ENCODE results near the gene SFTA2. TPM values are rescaled to one million over a fixed set of nuclear protein-coding genes. Genes with fewer than 3 reads are reported as not detected.

SFTA2 gene
- total and polyA plus RNA-seq, 4 donors: 0.53 TPM; not detected in 3

GRCh38 chr6:30964075-30964474 lies 32.1 kb upstream of the SFTA2 start:
- Histone ChIP-seq H3K9me3 (ENCODE audit: control insufficient read depth, insufficient read depth, low read length) (no peaks in the 10 kb centered on the region), H3K4me1 (ENCODE audit: control insufficient read depth, insufficient read depth, low read length) (peaks cover 3% of the 10 kb centered on the region), H3K27ac (ENCODE audit: low read depth, low read length) (no peak overlapping the region), H3K4me3 (ENCODE audit: low read depth, low read length) (no peak overlapping the region), H3K36me3 (ENCODE audit: control insufficient read depth, insufficient read depth, low read length) (no peaks in the 10 kb centered on the region), H3K27me3 (ENCODE audit: control insufficient read depth, insufficient read depth, low read length) (no peaks in the 10 kb centered on the region)
- no peak for DNase-seq (ENCODE audit: low read depth in 4 of 6, low spot score in 6 of 6)
- 97% methylated on average over 4 of the region's 4 CpGs for WGBS (ENCODE audit: insufficient coverage)

- Histone ChIP-seq H3K36me3 (ENCODE audit: control insufficient read depth, insufficient read depth, low read length) (no peaks in the 10 kb centered on the region), H3K4me1 (ENCODE audit: control insufficient read depth, insufficient read depth, low read length) (peaks cover 3% of the 10 kb centered on the region)
Measured at GRCh38 chr6:30963641-30964040, 31.7 kb upstream of the SFTA2 start.

GRCh38 chr6:30962716-30963115 lies 30.7 kb upstream of the SFTA2 start:
- Histone ChIP-seq H3K4me3 (ENCODE audit: low read depth, low read length) (no peak overlapping the region), H3K9me3 (ENCODE audit: control insufficient read depth, insufficient read depth, low read length) (no peaks in the 10 kb centered on the region), H3K27ac (ENCODE audit: low read depth, low read length) (no peak overlapping the region), H3K36me3 (ENCODE audit: control insufficient read depth, insufficient read depth, low read length) (no peaks in the 10 kb centered on the region), H3K4me1 (ENCODE audit: control insufficient read depth, insufficient read depth, low read length) (peaks cover 3% of the 10 kb centered on the region), H3K27me3 (ENCODE audit: control insufficient read depth, insufficient read depth, low read length) (no peaks in the 10 kb centered on the region)
- no peak for DNase-seq (ENCODE audit: low read depth in 4 of 6, low spot score in 6 of 6)

More at GRCh38 chr6:30963641-30964040, 31.7 kb upstream of the SFTA2 start:
- DNase-seq (ENCODE audit: low read depth in 4 of 6, low spot score in 6 of 6): peak in 1 of 6 donors; percentile 51
- Histone ChIP-seq H3K4me3 (ENCODE audit: low read depth, low read length) (no peak overlapping the region), H3K27me3 (ENCODE audit: control insufficient read depth, insufficient read depth, low read length) (no peaks in the 10 kb centered on the region), H3K9me3 (ENCODE audit: control insufficient read depth, insufficient read depth, low read length) (no peaks in the 10 kb centered on the region), H3K27ac (ENCODE audit: low read depth, low read length) (no peak overlapping the region)
- WGBS (ENCODE audit: insufficient coverage): 69% methylated on average over 2 of the region's 6 CpGs

- peaks cover 5% of the 10 kb centered on the region for H3K4me1 ChIP-seq (ENCODE audit: control insufficient read depth, insufficient read depth, low read length)
- H3K4me3 ChIP-seq (ENCODE audit: low read depth, low read length): no peak overlapping the region
- DNase-seq (ENCODE audit: low read depth in 4 of 6, low spot score in 6 of 6): no peak
- H3K36me3 ChIP-seq (ENCODE audit: control insufficient read depth, insufficient read depth, low read length): no peaks in the 10 kb centered on the region
- no peaks in the 10 kb centered on the region for H3K9me3 ChIP-seq (ENCODE audit: control insufficient read depth, insufficient read depth, low read length)
- no peaks in the 10 kb centered on the region for H3K27me3 ChIP-seq (ENCODE audit: control insufficient read depth, insufficient read depth, low read length)
- H3K27ac ChIP-seq (ENCODE audit: low read depth, low read length): no peak overlapping the region
- WGBS (ENCODE audit: insufficient coverage): 79% methylated on average over 6 of the region's 9 CpGs
Measured at GRCh38 chr6:30960907-30961673, 29.1 kb upstream of the SFTA2 start.

GRCh38 chr6:30957716-30958115 lies 25.7 kb upstream of the SFTA2 start:
- peak in 1 of 6 donors; percentile 32 for DNase-seq (ENCODE audit: low read depth in 4 of 6, low spot score in 6 of 6)
- no peak overlapping the region for H3K4me3 ChIP-seq (ENCODE audit: low read depth, low read length)
- H3K4me1 ChIP-seq (ENCODE audit: control insufficient read depth, insufficient read depth, low read length): peaks cover 21% of the 10 kb centered on the region
- WGBS (ENCODE audit: insufficient coverage): 53% methylated on average over 1 of the region's 2 CpGs
- no peaks in the 10 kb centered on the region for H3K27me3 ChIP-seq (ENCODE audit: control insufficient read depth, insufficient read depth, low read length)
- H3K27ac ChIP-seq (ENCODE audit: low read depth, low read length): no peak overlapping the region
- H3K9me3 ChIP-seq (ENCODE audit: control insufficient read depth, insufficient read depth, low read length): no peaks in the 10 kb centered on the region
- H3K36me3 ChIP-seq (ENCODE audit: control insufficient read depth, insufficient read depth, low read length): no peaks in the 10 kb centered on the region

- Histone ChIP-seq H3K27ac (ENCODE audit: low read depth, low read length) (no peak overlapping the region), H3K9me3 (ENCODE audit: control insufficient read depth, insufficient read depth, low read length) (peaks cover 2% of the 10 kb centered on the region), H3K4me1 (ENCODE audit: control insufficient read depth, insufficient read depth, low read length) (peaks cover 18% of the 10 kb centered on the region), H3K4me3 (ENCODE audit: low read depth, low read length) (peak overlapping the region; percentile 56), H3K36me3 (ENCODE audit: control insufficient read depth, insufficient read depth, low read length) (no peaks in the 10 kb centered on the region), H3K27me3 (ENCODE audit: control insufficient read depth, insufficient read depth, low read length) (no peaks in the 10 kb centered on the region)
- 6% methylated on average over 38 of the region's 46 CpGs for WGBS (ENCODE audit: insufficient coverage)
- DNase-seq (ENCODE audit: low read depth in 4 of 6, low spot score in 6 of 6): peak in 2 of 6 donors; percentile 50 to 70
Measured at GRCh38 chr6:30955367-30956042, 23.5 kb upstream of the SFTA2 start.

GRCh38 chr6:30954631-30955366 lies 22.8 kb upstream of the SFTA2 start:
- Histone ChIP-seq H3K27me3 (ENCODE audit: control insufficient read depth, insufficient read depth, low read length) (no peaks in the 10 kb centered on the region), H3K36me3 (ENCODE audit: control insufficient read depth, insufficient read depth, low read length) (no peaks in the 10 kb centered on the region), H3K4me3 (ENCODE audit: low read depth, low read length) (peak overlapping the region; percentile 56), H3K9me3 (ENCODE audit: control insufficient read depth, insufficient read depth, low read length) (peaks cover 2% of the 10 kb centered on the region), H3K27ac (ENCODE audit: low read depth, low read length) (no peak overlapping the region), H3K4me1 (ENCODE audit: control insufficient read depth, insufficient read depth, low read length) (peaks cover 18% of the 10 kb centered on the region)
- WGBS (ENCODE audit: insufficient coverage): 74% methylated on average over 7 of the region's 9 CpGs
- no peak for DNase-seq (ENCODE audit: low read depth in 4 of 6, low spot score in 6 of 6)

- Histone ChIP-seq H3K36me3 (ENCODE audit: control insufficient read depth, insufficient read depth, low read length) (no peaks in the 10 kb centered on the region), H3K9me3 (ENCODE audit: control insufficient read depth, insufficient read depth, low read length) (peaks cover 2% of the 10 kb centered on the region), H3K4me3 (ENCODE audit: low read depth, low read length) (no peak overlapping the region), H3K27ac (ENCODE audit: low read depth, low read length) (no peak overlapping the region), H3K27me3 (ENCODE audit: control insufficient read depth, insufficient read depth, low read length) (no peaks in the 10 kb centered on the region), H3K4me1 (ENCODE audit: control insufficient read depth, insufficient read depth, low read length) (peaks cover 18% of the 10 kb centered on the region)
- no peak for DNase-seq (ENCODE audit: low read depth in 4 of 6, low spot score in 6 of 6)
- 100% methylated on average over 3 of the region's 5 CpGs for WGBS (ENCODE audit: insufficient coverage)
Measured at GRCh38 chr6:30951907-30952469, 20.0 kb upstream of the SFTA2 start.

- 91% methylated on average over 4 of the region's 6 CpGs for WGBS (ENCODE audit: insufficient coverage)
- Histone ChIP-seq H3K27ac (ENCODE audit: low read depth, low read length) (no peak overlapping the region), H3K27me3 (ENCODE audit: control insufficient read depth, insufficient read depth, low read length) (no peaks in the 10 kb centered on the region), H3K4me1 (ENCODE audit: control insufficient read depth, insufficient read depth, low read length) (no peaks in the 10 kb centered on the region), H3K9me3 (ENCODE audit: control insufficient read depth, insufficient read depth, low read length) (peaks cover 2% of the 10 kb centered on the region), H3K36me3 (ENCODE audit: control insufficient read depth, insufficient read depth, low read length) (no peaks in the 10 kb centered on the region), H3K4me3 (ENCODE audit: low read depth, low read length) (no peak overlapping the region)
- no peak for DNase-seq (ENCODE audit: low read depth in 4 of 6, low spot score in 6 of 6)
Measured at GRCh38 chr6:30948811-30949210, 16.8 kb upstream of the SFTA2 start.

Measured in spinal cord (tissue), 10 donors.